ENCODE measurements around the gene RNF169. TPM values are rescaled to one million over a fixed set of nuclear protein-coding genes. Genes with fewer than 3 reads are reported as not detected.

RNF169 gene
- total and polyA plus RNA-seq, 9 of the 15 experiments (the other 6 are each of a cell fraction or from before 2014, with no cell fraction given) = 0.68 to 18.1 (median 10.1) TPM

DNA sequence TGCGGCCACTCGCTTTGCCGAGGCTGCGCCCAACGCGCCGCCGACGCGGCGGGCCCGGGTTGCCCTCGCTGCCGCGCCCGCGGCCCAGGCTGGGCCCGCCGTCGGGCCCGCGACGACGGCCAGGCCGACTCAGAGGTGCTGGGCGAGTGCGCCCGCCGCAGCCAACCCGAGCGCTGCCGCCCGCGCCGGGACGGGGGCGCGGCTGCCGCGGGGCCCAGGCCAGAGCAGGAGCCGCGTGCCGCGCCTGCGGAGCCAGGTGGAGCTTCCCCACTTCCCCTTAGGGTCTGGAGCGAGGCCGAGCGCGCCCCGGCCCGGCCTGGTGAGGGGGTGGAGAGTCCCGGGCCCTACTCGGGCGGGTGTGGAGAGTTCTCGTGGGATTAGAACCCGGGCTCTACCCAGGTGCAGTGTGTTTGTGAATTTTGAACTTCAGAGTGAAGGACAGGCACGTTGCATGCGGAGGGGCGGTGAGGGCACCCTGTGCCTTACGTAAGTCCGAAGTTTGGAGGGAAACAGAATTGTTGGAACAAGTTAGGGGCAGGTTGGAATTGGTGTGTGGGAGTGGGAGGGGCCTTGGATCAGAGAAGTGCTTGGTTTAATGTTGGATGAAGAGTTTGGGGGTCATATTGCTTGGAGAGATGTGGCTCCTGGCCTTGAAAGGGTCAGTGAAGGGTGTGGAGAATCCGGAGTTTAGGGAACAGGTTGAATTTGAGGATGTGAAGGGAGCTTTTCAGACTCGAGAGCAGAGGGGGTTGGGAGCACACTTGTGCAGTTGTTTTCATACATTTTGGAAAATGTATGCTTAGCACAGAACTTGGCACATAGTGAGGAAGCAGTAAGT, 697 bp downstream of the RNF169 start (continued):
- TF ChIP-seq, protein P1, sequence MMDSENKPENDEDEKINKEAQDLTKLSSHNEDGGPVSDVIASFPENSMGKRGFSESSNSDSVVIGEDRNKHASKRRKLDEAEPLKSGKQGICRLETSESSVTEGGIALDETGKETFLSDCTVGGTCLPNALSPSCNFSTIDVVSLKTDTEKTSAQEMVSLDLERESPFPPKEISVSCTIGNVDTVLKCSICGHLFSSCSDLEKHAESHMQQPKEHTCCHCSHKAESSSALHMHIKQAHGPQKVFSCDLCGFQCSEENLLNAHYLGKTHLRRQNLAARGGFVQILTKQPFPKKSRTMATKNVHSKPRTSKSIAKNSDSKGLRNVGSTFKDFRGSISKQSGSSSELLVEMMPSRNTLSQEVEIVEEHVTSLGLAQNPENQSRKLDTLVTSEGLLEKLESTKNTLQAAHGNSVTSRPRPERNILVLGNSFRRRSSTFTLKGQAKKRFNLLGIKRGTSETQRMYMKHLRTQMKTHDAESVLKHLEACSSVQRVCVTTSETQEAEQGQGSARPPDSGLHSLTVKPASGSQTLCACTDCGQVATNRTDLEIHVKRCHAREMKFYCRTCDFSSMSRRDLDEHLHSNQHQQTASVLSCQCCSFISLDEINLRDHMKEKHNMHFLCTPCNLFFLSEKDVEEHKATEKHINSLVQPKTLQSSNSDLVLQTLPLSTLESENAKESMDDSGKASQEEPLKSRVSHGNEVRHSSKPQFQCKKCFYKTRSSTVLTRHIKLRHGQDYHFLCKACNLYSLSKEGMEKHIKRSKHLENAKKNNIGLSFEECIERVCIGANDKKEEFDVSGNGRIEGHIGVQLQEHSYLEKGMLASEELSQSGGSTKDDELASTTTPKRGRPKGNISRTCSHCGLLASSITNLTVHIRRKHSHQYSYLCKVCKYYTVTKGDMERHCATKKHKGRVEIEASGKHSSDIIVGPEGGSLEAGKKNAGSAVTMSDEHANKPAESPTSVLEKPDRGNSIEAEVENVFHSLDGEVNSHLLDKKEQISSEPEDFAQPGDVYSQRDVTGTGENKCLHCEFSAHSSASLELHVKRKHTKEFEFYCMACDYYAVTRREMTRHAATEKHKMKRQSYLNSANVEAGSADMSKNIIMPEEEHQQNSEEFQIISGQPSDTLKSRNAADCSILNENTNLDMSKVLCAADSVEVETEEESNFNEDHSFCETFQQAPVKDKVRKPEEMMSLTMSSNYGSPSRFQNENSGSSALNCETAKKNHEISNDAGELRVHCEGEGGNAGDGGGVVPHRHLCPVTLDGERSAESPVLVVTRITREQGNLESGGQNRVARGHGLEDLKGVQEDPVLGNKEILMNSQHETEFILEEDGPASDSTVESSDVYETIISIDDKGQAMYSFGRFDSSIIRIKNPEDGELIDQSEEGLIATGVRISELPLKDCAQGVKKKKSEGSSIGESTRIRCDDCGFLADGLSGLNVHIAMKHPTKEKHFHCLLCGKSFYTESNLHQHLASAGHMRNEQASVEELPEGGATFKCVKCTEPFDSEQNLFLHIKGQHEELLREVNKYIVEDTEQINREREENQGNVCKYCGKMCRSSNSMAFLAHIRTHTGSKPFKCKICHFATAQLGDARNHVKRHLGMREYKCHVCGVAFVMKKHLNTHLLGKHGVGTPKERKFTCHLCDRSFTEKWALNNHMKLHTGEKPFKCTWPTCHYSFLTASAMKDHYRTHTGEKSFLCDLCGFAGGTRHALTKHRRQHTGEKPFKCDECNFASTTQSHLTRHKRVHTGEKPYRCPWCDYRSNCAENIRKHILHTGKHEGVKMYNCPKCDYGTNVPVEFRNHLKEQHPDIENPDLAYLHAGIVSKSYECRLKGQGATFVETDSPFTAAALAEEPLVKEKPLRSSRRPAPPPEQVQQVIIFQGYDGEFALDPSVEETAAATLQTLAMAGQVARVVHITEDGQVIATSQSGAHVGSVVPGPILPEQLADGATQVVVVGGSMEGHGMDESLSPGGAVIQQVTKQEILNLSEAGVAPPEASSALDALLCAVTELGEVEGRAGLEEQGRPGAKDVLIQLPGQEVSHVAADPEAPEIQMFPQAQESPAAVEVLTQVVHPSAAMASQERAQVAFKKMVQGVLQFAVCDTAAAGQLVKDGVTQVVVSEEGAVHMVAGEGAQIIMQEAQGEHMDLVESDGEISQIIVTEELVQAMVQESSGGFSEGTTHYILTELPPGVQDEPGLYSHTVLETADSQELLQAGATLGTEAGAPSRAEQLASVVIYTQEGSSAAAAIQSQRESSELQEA (IDR thresholded peaks at IDR 0.05; ENCODE audit: low read depth) = no peak
- TF ChIP-seq, protein P2, sequence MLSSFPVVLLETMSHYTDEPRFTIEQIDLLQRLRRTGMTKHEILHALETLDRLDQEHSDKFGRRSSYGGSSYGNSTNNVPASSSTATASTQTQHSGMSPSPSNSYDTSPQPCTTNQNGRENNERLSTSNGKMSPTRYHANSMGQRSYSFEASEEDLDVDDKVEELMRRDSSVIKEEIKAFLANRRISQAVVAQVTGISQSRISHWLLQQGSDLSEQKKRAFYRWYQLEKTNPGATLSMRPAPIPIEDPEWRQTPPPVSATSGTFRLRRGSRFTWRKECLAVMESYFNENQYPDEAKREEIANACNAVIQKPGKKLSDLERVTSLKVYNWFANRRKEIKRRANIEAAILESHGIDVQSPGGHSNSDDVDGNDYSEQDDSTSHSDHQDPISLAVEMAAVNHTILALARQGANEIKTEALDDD (IDR thresholded peaks at IDR 0.05) = no peak
- TF ChIP-seq, protein P3, sequence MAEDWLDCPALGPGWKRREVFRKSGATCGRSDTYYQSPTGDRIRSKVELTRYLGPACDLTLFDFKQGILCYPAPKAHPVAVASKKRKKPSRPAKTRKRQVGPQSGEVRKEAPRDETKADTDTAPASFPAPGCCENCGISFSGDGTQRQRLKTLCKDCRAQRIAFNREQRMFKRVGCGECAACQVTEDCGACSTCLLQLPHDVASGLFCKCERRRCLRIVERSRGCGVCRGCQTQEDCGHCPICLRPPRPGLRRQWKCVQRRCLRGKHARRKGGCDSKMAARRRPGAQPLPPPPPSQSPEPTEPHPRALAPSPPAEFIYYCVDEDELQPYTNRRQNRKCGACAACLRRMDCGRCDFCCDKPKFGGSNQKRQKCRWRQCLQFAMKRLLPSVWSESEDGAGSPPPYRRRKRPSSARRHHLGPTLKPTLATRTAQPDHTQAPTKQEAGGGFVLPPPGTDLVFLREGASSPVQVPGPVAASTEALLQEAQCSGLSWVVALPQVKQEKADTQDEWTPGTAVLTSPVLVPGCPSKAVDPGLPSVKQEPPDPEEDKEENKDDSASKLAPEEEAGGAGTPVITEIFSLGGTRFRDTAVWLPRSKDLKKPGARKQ (CRISPR knock-in tag; IDR thresholded peaks at IDR 0.05) = no peak
- no peak for TF ChIP-seq SAFB2 (IDR thresholded peaks at IDR 0.05; ENCODE audit: borderline replicate concordance, low read depth, low read length, severe bottlenecking)
- TF ChIP-seq, protein P4, sequence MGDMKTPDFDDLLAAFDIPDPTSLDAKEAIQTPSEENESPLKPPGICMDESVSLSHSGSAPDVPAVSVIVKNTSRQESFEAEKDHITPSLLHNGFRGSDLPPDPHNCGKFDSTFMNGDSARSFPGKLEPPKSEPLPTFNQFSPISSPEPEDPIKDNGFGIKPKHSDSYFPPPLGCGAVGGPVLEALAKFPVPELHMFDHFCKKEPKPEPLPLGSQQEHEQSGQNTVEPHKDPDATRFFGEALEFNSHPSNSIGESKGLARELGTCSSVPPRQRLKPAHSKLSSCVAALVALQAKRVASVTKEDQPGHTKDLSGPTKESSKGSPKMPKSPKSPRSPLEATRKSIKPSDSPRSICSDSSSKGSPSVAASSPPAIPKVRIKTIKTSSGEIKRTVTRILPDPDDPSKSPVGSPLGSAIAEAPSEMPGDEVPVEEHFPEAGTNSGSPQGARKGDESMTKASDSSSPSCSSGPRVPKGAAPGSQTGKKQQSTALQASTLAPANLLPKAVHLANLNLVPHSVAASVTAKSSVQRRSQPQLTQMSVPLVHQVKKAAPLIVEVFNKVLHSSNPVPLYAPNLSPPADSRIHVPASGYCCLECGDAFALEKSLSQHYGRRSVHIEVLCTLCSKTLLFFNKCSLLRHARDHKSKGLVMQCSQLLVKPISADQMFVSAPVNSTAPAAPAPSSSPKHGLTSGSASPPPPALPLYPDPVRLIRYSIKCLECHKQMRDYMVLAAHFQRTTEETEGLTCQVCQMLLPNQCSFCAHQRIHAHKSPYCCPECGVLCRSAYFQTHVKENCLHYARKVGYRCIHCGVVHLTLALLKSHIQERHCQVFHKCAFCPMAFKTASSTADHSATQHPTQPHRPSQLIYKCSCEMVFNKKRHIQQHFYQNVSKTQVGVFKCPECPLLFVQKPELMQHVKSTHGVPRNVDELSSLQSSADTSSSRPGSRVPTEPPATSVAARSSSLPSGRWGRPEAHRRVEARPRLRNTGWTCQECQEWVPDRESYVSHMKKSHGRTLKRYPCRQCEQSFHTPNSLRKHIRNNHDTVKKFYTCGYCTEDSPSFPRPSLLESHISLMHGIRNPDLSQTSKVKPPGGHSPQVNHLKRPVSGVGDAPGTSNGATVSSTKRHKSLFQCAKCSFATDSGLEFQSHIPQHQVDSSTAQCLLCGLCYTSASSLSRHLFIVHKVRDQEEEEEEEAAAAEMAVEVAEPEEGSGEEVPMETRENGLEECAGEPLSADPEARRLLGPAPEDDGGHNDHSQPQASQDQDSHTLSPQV (IDR thresholded peaks at IDR 0.05) = peak; percentile 84; the same call in 1 of the 2 replicates

All from K562 (cell line).